ENCODE data around the gene ZMYM5.

GRCh38 chr13:19881641-19882040 is 18.2 kb upstream of the ZMYM5 start:
- no peak for TF ChIP-seq POLR2A (IDR thresholded peaks at IDR 0.05)
- no peak for TF ChIP-seq CTCF (IDR thresholded peaks at IDR 0.05 in 8 of 11, conservative IDR thresholded peaks at IDR 0.05 in 3 of 11)
